C4-2B (cell line): Measurements from ENCODE around the gene GSK3A.
"Not testable (repeated sequence)": the region's sequence is repeated elsewhere in the genome, so short reads cannot be mapped to it uniquely, and the experiment has no call there.

ENCODE experiments used
- ZFX ChIP-seq: fragments of 450-650 bp; IDR thresholded peaks from 2 replicates; pipeline ENCODE4 v1.6.1; 2017
- TF ChIP-seq, protein P1 (sequence below): fragments of 450-650 bp; conservative IDR thresholded peaks from 2 replicates; pipeline ENCODE4 v1.5.1; 2017; ENCODE audit warnings: mild to moderate bottlenecking

DNA sequence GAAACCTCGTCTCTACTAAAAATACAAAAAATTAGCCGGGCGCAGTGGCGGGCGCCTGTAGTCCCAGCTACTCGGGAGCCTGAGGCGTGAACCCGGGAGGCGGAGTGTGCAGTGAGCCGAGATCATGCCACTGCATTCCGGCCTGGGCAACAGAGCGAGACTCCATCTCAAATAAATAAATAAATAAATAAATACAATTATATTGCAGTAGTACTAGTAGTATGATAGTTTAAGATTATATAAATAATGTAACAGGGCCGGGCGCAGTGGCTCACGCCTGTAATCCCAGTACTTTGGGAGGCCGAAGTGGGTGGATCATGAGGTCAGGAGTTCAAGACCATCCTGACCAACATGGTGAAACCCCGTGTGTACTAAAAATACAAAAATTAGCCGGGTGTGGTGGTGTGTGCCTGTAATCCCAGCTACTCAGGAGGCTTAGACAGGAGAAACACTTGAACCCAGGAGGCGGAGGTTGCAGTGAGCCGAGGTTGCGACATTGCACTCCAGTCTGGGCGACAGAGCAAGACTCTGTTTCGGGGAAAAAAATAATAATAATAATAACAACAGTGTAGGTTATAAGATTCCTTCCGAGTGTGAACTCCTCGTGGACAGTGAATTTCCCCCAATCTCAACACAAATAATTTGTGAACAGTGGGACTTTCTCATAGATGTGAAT lies 24.7 kb upstream of the GSK3A start:
- TF ChIP-seq, protein P1, sequence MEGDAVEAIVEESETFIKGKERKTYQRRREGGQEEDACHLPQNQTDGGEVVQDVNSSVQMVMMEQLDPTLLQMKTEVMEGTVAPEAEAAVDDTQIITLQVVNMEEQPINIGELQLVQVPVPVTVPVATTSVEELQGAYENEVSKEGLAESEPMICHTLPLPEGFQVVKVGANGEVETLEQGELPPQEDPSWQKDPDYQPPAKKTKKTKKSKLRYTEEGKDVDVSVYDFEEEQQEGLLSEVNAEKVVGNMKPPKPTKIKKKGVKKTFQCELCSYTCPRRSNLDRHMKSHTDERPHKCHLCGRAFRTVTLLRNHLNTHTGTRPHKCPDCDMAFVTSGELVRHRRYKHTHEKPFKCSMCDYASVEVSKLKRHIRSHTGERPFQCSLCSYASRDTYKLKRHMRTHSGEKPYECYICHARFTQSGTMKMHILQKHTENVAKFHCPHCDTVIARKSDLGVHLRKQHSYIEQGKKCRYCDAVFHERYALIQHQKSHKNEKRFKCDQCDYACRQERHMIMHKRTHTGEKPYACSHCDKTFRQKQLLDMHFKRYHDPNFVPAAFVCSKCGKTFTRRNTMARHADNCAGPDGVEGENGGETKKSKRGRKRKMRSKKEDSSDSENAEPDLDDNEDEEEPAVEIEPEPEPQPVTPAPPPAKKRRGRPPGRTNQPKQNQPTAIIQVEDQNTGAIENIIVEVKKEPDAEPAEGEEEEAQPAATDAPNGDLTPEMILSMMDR = not testable (repeated sequence)
- TF ChIP-seq ZFX = not testable (repeated sequence)
